Embryonic facial prominence (tissue), 1 donor: ENCODE measurements around the gene AGPAT3.

Experiments used
- DNase-seq: peaks from one replicate; pipeline ENCODE4 v3.0.0-alpha.2; 2016; ENCODE audit errors: extremely low spot score

AGPAT3 gene

DNA sequence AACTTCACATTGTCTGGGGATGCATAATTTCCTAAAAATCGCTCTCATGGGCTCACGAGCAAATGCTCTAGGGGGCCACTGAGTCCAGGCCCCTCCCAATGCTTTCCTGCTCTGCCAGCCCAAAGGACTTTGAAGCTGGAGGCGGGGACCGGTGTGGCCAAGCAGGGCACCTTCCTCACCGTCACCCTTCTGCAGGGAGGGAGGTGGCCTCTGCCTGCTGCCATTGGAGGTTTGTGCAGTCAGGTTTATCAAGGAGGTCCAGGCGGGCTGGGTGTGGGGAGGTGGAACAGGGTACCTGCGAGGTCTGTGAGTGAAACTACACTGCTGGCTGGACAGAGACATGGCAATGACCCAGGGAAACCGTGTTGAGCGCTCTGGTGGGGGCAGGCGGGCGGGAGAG lies 89.0 kb downstream of the AGPAT3 start:
- no peak for DNase-seq

DNA sequence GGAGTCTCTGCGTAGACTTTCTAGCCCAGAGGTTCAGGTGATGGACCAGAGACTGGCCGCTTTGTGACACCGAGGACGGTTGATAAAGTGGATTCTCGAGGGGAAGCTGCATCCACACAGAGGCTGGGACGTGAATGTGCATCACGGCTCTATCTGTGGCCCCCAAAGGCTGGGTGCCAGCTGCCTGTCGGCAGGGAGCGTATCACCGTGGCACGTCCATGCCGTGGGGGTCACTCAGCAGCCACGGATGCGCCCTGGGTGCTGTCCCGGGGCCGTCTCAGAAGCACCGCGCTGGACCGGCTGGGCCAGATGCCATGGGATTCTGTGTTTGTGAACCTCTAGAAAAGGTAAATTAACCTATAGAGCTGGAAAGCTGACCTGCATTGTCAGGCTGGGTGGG lies 89.9 kb downstream of the AGPAT3 start:
- no peak for DNase-seq

DNA sequence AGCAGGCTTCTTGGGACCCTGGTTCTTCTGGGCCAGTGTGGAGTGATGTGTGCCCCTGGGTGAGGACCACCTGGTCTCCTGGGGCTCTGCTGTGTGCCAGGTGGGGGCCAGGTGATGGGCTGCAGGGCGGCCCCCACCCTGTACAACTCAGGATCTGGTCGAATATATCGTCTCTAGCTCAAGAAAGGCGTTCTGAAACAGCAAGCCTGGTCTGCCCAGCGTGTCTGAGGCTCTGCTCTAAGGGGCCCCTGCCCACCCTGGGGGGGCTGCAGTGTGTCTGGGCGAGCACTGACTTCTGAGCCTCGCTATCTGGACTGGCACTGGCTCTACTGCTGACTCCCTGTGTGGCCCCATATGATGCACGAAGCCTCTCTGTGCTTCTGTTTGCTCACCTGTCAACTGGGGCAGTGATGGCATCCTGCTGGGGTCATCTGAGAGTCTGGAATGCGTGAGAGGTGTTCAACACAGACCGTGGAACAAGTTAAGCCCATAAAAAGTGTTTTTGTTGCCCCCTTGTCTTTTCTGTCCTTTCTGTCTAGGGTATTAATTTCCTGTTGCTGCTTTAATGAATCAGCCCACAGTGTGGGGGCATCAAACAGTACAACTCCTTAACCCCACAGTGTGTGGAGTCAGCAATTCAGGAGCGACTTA lies 91.1 kb downstream of the AGPAT3 start:
- DNase-seq: no peak

DNA sequence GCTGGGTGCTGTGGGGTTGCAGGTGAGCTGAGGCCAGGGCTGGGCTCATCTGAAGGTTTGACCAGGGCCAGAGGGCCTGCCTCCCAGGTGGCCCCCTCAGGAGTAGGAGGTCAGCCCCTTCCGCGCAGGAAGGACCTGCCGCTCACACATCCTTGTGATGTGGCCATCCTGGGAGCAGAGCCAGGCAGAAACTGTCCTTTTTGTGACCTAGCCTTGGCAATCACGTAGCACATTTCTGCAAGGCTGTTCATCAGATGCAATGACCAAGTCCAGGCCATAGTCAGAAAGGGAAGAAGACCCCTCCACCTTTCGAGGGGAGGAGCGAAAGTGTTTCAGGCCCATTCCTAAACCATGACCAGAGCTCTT lies 91.6 kb downstream of the AGPAT3 start:
- no peak for DNase-seq

DNA sequence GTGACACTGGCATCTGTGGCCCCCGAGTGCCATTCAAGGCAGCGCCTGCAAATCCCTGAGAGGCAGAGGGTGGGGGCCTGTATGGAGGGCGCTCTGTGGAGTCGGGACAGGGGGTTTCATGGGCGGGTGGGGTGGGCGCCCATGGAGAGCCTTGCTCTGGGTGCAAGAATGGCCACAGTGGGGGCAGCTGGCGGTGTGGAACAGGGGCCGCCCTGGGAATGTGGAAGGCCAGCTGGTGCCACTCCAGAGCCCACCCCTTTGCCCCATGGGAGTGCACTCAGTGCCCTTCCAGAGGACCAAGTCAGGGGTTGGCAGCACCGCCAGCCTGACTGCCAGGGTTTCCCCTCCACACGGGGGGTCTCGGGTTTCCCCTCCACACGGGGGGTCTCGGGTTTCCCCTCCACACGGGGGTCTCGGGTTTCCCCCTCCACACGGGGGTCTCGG lies 92.1 kb downstream of the AGPAT3 start:
- DNase-seq: no peak

DNA sequence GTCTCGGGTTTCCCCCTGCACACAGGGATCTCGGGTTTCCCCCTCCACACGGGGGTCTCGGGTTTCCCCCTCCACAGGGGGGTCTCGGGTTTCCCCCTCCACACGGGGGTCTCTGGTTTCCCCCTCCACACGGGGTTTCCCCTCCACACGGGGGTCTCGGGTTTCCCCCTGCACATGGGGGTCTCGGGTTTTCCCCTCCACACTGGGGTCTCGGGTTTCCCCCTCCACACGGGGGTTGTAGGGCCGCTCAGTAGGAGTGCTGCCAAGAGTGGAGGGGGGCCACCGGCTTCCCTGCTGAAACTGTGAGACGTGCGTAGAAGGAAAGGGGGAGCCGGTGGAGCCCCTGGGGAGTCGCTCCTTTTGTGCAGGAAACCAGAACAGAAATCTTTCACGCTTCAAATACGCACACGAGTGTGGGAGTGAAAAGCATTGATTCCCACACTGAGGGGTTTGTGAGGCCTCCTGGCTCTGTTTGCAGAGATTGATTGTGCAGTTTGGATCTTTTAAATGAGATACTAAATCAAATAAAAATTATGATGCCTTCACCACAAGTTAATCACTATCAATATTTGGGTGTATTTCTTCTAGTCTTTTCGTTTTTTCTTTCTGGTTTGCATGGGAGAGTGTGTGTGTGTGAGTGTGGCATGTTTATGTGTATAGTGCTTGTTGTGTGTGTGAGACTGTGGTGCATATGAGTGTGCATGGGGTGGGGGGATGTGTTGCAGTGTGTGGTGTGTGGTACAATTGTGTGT lies 92.8 kb downstream of the AGPAT3 start:
- DNase-seq: peak; percentile 75

DNA sequence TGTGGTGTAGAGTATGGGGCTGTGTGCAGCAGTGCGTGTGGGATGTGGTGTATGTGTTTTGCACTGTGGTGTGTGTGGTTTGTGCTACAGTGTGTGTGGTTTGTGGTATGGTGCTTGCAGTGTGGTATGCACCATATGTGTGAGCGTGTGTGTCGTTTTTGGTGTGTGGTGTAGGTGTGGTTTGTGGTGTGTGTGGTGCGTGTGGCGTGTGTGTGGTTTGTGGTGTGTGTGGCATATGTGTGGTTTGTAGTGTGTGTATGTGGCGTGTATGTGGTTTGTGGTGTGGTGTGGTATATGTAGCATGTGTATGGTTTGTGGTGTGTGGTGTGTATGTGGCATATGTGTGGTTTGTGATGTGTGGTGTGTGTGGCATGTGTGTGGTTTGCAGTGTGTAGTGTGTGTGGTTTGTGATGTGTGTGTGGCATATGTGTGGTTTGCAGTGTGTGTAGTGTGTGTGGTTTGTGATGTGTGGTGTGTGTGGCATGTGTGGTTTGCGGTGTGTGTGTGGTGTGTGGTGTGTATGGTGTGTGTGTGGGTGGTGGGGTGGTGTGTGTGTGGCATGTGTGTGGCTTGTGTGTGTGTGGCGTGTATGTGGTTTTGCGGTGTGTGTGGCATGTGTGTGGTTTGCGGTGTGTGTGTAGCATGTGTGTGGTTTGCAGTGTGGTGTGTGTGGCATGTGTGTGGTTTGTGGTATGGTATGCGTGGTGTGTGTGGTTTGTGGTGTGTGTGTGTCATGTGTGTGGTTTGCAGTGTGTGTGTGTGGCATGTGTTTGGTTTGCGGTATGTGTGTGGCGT lies 93.5 kb downstream of the AGPAT3 start:
- DNase-seq: no peak

DNA sequence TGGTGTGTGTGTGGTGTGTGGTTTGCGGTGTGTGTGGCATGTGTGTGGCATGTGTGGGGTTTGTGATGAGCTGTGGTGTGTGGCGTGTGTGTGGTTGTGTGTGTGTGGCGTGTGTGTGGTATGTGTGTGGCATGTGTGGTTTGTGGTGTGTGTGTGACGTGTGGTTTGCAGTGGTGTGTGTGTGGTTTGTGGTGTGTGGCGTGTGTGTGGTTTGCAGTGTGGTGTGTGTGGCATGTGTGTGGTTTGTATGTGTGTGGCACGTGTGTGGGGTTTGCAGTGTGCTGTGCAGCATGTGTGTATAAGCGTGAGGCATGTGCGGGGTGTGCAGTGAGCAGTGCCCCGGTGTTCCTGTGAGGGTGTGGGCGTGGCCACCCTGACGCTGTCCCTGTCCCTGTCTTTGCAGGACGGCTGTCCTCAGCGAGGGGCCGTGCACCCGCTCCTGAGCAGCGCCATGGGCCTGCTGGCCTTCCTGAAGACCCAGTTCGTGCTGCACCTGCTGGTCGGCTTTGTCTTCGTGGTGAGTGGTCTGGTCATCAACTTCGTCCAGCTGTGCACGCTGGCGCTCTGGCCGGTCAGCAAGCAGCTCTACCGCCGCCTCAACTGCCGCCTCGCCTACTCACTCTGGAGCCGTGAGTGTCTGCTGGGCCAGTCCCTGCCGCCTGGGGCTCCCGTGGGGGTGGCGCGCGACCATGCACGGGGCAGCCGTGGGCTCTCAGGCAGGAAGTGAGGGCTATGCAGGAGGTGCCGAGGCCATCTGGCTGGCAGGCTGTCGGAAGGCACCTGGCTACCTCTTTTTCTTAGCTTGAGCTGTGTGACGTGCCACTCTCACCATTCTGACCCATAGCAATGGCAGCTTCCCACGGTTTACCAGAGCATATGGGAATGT lies 94.5 kb downstream of the AGPAT3 start:
- DNase-seq: no peak

DNA sequence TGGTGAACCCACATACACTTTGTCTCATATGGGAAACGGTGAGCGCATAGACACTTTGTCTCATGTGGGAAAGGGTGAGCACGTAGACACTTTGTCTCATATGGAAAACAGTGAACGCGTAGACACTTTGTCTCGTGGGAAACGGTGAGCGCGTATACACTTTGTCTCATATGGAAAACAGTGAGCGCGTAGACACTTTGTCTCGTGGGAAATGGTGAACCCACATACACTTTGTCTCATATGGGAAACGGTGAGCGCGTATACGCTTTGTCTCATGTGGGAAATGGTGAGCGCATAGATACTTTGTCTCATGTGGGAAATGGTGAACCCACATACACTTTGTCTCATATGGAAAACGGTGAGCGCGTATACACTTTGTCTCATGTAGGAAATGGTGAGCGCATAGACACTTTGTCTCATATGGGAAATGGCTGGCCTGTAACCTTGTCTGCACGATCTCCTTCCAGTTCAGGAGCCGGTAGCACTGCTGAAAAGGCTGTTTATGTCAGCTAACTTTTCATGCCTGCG lies 96.4 kb downstream of the AGPAT3 start:
- no peak for DNase-seq

DNA sequence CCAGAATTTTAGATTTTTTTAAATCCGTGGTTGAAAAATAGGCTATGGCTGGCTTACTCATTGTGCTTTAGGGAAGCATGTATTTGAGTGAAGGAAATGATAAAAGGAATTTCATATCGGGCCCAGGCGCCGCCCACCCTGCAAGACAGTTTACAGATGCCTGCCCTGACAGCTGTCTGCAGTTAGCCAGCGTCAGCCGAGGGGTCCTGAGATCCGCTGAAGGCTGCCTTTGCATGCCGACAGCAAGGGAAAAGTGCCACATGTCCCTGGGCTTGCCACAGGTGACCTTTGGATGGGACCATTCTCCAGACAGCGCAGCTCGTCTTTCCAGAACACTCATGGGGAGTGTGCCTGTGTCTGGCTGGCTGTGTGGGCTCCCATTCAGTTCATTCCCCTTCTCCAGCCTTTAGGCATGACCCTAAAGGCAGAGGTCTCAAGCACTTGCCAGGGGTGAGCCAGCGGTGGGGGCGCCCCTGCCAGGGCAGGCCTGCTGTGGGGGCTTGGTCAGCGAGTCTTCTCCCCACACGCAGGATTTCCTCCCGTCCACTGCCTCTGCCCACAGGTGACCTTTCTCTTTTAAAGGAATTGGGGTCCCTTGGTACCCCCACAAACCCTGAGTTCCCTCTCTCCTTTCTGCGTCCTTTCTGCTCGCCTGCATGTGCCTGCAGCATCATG lies 101.0 kb downstream of the AGPAT3 start:
- no peak for DNase-seq

DNA sequence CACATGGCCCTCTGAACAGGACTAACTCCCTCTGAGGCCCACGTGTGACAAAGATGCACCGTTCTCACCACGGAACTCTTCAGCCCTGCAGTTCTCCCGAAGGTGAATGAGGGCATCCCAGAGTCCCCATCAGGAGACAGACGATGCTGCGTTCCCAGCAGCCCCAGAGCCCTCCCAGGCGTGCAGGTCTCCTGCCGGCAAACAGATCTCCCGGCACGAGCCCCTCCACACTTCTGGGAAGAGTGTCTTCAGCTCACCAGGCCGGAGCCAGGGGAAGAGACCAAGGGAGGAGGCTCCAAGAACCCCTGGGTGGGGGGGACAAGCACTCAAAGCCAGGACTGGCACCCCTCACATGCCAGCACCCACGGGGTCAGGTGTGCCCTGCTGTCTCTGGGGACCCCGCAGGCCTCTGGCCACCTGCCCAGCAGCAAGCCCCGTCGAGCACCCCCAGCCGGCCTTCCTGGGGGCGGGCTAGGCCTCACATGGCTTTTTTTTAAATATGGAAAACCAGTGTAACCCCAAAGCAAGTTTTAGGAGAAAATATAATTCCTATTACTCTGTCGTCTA lies 102.0 kb downstream of the AGPAT3 start:
- no peak for DNase-seq

DNA sequence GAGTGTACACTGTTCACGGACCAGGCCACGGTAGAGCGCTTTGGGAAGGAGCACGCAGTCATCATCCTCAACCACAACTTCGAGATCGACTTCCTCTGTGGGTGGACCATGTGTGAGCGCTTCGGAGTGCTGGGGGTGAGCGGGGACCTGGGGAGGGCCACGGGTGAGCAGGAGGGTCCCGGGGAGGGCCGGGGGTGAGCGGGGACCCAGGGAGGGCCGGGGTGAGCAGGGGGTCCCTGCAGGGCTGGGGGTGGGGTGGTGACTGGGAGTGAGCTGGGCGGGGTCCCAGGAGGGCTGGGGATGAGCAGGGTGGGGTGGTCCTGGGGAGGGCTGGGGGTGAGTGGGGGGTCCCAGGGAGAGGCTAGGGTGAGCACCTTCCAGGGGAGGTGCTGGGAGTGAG lies 103.0 kb downstream of the AGPAT3 start:
- DNase-seq: no peak

DNA sequence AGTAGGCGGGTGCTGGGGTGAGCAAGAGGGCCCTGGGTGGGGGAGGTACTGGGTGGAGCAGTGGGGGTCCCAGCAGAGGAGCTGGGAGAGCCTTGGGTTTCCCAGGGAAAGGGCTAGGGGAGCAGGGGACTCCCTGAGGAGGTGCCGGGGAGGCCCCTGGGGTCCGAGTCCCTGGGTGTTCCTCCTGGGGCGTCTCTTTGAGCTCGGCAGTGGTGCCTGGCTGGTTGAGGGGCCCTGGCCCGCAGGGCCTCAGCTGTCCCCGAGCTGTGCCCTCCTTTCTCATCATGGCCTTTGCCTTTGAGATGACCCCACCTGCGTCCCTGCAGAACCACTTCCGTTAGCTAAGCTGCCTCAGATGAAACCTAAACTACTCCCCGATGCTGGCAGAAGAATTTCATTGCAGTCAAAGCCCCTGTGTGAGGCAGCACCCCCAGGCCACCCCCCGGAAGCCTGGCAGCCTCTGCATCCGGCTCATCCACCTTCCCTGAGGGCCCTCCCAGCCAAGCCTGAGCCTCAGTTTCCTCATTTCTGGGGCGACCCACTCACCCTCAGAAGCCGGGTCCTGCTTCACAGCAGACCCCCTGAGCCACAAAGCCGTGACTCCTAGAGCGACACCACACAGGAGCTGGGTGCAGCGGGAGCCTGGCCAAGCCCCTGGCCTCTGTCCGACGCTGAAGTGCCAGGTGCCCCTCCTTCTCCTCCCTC lies 103.5 kb downstream of the AGPAT3 start:
- no peak for DNase-seq

DNA sequence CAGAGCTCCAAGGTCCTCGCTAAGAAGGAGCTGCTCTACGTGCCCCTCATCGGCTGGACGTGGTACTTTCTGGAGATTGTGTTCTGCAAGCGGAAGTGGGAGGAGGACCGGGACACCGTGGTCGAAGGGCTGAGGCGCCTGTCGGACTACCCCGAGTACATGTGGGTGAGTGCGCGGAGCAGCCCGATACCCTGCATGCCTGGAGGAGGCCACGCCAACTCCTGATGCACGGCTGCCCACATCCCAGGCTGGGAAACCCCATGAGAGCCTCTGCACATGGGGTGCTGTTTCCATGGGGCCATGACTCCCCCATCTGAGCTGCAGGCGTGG lies 104.1 kb downstream of the AGPAT3 start:
- no peak for DNase-seq

DNA sequence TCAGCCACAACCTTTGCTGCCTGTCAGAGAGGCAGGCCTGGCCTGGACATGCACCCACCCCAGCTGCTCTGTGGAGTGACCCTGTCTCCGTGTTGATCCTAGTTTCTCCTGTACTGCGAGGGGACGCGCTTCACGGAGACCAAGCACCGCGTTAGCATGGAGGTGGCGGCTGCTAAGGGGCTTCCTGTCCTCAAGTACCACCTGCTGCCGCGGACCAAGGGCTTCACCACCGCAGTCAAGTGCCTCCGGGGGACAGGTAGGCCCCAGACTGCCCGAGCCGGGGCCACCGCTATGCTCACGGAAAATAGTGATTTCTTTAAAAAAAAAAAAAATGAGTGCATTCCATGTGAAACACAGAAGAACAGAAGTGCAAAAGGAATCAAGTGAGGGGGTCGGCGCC lies 105.5 kb downstream of the AGPAT3 start:
- no peak for DNase-seq

DNA sequence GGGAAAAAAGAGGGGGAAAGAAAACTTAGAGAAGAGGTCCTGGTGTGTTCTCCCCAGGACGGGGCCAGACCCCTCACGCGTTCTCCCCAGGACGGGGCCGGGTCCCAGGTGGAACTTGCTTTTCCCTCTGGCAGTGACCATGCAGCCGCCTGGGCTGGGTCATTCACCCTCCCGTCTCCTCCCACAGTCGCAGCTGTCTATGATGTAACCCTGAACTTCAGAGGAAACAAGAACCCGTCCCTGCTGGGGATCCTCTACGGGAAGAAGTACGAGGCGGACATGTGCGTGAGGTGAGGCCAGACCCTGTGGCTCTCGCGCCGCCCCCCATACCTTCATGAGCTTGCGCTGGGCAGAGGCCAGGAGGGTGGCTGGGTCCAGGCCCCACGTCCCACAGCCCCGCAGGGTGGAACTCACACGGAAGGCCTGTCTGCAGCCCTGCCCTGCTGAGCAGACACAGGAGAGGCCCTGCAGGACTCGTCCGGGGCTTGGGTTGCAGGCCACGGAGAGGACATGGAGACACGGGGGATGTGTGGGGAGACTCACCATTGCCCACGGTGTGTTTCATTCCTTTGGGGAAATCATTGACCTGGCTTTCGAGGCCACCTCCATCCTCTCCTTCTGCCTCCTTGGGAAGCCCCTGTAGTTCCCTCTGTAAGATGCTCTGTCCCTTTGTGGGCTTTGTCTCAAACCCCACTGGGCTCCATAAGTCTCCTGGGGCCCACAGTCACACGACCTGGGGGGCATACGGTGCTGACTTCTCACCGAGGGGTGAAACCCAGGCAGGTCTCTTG lies 106.4 kb downstream of the AGPAT3 start:
- DNase-seq: no peak

DNA sequence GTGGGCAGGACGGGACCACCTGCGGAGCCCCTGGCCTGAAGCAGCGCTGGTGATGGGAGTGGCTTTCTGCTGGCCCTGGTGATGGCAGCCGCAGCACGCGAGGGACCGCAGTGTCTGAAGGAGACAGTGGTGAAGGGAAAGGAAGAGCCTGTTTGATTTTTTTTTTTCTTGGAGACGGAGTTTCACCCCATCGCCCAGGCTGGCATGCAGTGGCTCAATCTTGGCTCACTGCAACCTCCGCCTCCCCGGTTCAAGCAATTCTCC lies 106.9 kb downstream of the AGPAT3 start:
- no peak for DNase-seq

DNA sequence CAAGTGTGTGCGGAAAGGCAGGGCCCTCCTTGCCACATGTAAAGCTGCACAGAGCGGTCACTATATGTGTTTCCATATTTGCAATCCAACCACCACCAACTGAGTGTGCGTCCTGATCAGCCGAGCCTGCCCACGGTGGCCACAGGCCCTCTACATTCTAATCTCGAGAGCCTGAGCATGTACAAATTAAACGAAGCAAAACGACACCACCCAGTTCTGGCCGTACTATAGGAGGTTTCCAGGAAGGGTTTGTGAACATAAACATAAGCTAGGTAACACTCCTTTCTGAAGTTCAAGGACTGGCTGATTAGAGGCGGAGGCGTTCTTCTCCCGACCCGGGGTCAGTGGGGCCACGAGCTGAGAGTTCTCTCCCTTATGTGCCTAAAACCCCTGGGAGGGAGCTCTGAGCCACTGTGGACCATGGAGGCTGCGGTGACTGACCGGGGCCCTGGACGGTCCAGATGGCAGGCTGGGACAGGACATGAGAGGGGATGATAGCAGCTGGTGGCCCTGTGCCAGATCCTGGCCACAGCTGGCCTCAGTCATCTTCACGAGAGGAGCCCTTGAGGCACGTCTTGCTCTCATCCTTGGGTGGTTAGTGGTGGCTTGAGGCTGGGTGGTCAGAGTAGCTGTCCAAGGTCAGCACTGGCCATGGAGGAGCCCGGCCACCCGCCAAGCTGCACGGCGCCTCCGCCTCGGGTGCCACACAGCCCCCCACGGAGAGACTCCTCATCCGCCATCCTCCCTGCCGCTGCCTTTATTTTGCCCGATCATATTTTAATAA lies 108.0 kb downstream of the AGPAT3 start:
- DNase-seq: no peak

DNA sequence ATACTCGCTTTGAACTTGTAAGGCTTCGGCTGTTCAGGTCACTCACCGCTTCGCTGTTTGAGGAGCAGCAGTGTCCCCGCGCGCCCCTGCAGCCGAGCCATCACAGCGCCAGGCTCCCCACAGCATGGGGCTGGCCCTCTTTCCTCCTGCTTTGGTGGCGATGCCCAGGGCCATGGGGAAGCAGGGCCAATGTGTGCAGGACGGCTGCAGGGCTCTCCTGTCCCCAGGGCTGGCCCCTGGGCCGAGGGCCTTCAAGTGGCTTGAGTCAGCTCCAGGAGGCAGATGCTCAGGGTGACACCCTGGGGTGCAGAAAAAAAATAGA lies 108.6 kb downstream of the AGPAT3 start:
- DNase-seq: no peak
